Hematopoietic multipotent progenitor cell treated with erythropoietin and hydrocortisone succinate and interleukin-3 and kit ligand, for 6 days (in vitro differentiated cells): ENCODE measurements around the gene CACNA1C.

Experiments used
- DNase-seq: peaks from one replicate; pipeline ENCODE4 v3.0.0-alpha.2; 2015

Gene CACNA1C

GRCh38 chr12:2396448-2396871, 343.7 kb downstream of the CACNA1C start:
- DNase-seq: no peak

- no peak for DNase-seq
Observed at GRCh38 chr12:2397356-2398045, 344.7 kb downstream of the CACNA1C start.

- no peak for DNase-seq
Observed at GRCh38 chr12:2401040-2401439, 348.3 kb downstream of the CACNA1C start.

DNA sequence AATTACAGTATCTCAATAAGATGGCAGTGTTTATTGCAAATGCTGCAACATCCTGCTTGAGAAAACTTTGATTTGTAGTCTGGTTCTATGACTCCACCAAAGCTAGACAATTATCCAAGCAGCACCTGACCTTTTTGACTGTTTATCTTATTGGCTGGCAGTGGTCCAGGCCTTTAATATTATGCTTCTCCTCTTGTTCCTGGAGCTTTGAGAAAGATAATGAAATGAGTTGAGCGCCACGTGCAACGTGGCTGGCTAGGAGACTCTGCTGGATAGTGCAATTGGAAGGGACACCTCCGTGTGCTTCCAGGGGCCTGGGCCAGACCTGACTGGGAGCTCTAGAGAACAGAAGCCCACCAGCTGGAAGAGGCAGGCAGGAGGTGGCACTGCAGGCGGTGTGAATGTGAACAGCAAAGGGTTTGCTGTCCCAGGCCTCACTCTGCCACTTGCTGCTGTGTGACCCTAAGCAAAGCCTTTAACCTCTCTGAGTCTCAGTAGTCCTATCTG, 349.3 kb downstream of the CACNA1C start:
- peak; percentile 11 for DNase-seq

DNA sequence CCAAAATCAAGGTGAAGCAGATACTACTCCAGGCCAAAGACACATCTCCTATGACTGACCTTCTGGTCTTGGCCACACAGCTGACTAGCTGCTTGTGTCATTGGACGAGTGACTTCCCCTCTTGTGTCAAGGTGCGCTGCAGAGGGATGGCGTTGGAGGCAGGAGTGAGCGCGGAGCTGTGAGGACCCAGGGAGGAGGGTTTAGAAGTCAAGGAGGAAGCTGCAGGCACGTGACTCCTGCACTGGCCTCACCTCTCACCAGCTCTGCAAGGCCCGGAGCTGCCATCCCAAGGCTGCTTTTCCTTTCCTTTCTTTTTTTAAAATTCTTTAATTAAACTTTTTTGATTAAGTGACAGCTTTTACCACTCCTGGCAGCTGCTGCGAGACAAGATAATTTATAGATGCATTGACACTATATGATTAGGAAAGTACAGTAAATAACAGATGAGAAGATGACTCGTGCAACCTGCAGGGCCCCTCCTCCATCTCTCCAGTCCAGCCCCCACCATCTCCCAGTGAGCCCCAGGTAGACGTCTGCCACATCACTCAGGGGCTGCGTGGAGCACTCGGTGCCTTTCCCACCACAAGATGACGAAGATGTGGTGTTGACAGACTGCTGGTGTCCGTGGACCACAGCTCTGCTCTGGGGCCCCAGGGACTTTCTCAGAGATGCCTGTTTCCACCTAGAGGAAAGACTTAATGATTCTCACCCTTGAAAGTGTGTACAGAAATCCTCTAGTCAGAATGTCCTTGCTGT, 350.6 kb downstream of the CACNA1C start:
- DNase-seq: no peak

- DNase-seq: no peak
Observed at GRCh38 chr12:2405039-2405438, 352.3 kb downstream of the CACNA1C start.

- no peak for DNase-seq
Observed at GRCh38 chr12:2406903-2407302, 354.1 kb downstream of the CACNA1C start.

DNA sequence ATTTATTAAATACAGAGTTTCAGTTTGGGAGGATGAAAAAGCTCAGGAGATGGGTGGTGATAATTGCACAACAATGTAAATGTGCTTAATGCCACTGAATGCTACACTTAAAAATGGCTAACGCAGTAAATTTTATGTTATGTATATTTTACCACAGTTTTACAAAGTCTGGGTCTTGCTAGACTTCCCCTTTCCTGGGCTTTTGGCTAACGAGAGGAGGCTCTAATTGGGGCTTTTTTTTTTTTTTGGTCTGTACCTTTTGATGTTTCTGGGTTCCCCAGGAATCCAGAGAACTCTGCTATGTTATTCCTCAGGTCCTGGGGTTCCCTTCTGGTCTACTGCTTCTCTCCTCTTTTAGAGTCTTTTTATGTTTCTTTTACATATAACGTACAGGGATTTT, 355.5 kb downstream of the CACNA1C start:
- DNase-seq: no peak

DNA sequence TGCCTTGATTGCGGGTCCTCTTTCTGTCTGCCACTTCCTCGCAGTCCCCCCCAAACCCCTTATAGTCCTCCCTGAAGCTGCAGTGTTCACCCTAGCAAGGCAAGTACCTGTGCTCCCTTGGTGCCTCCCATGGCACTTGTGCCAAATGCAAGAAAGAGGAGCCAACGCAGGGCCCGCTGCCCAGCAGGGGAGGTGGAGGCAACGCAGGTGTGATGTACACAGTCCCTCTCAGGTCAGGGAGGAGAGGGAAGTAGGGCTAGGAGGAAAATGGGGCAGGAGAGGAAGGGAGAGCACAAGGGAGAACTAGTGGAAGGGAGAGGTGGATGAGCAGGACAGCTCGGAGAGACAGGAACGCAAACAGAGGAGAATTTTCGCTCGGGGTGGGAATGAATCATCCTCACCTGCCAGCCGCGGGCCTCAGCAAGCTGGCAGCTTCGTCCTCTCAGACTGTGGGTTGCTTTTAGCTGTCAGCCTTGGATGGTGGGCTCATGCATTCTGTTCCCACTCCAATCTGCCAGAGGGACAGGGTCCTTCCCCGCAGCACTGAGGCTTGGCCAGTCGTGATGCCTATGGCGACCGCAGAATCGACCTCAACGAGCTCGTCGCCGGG, 357.0 kb downstream of the CACNA1C start:
- DNase-seq: no peak

DNA sequence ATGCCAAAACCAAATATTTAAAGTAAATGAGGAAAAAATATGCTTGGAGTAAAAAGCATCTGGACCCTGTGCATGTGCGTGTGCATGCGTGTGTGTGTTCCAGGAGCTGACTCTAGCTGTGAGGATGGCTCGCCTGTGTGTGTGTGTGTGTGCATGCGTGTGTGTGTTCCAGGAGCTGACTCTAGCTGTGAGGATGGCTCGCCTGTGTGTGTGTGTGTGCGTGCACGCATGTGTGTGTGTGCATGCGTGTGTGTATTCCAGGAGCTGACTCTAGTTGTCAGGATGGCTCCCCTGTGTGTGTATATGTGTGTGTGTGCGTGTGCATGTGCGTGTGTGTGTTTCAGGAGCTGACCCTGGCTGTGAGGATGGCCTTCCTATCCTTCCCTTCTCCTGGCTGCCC, 357.7 kb downstream of the CACNA1C start:
- no peak for DNase-seq

DNA sequence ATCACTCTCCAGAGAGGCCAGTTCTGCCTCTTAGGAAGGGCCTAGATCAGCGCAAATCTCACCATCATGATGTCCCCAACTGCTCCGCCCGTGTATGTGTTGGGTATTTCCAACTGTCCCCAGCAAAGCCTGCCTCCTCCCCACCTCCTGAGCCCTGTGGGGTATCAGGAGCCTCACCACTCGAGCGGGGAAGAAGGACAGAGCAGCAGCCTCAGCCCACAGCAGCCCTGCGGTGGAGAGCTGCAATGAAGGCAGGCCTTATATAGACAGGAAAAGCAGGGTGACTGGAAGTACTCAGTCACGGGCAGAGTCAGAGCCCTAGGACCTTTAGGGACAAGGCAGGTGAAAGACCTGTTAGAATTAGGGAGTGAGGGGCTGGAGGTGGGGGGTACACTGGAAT, 358.2 kb downstream of the CACNA1C start:
- no peak for DNase-seq

GRCh38 chr12:2411616-2412304, 359.0 kb downstream of the CACNA1C start:
- no peak for DNase-seq

- no peak for DNase-seq
Observed at GRCh38 chr12:2412305-2412643, 359.5 kb downstream of the CACNA1C start.

DNA sequence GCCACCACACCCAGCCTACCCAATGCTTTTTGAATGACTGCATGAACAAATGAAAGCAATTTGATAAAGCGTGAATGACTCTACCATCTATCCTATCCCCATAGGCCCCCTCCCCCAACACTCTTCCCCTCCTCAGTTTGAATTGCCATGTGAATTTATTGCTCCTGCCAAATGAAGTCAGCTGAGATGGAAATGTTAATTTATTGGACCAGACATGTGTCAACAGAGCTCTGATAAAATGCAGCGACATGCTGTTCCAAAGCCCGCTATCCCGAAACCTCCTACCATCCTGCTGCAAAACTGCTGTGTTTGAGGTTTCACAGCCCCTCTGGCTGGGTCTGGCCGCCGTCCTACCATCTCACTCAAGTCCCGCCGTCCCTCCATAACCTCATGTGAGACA, 360.5 kb downstream of the CACNA1C start:
- DNase-seq: no peak

- no peak for DNase-seq
Observed at GRCh38 chr12:2413999-2414792, 361.4 kb downstream of the CACNA1C start.

GRCh38 chr12:2414810-2415567, 362.2 kb downstream of the CACNA1C start:
- DNase-seq: no peak

DNA sequence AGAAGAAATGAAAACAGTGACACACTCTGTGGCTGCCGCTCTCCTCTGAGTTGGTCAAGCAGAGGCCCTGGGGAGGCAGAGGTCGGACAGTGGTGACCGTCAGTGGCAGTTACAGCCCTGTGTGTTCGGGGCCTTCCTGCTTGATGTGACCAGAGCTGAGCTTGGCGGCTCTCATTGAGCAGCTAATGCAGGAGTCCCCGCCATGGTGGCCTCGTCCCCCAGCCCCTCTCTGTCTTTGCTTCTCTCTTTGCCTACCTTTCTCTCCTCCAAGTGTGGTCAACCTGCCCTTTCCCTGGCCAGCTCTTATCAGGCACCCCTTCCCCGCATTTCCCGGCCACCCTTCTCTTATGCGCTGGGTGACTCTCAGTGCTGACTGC, 362.8 kb downstream of the CACNA1C start:
- DNase-seq: no peak

GRCh38 chr12:2416158-2416557, 363.4 kb downstream of the CACNA1C start:
- DNase-seq: no peak

DNA sequence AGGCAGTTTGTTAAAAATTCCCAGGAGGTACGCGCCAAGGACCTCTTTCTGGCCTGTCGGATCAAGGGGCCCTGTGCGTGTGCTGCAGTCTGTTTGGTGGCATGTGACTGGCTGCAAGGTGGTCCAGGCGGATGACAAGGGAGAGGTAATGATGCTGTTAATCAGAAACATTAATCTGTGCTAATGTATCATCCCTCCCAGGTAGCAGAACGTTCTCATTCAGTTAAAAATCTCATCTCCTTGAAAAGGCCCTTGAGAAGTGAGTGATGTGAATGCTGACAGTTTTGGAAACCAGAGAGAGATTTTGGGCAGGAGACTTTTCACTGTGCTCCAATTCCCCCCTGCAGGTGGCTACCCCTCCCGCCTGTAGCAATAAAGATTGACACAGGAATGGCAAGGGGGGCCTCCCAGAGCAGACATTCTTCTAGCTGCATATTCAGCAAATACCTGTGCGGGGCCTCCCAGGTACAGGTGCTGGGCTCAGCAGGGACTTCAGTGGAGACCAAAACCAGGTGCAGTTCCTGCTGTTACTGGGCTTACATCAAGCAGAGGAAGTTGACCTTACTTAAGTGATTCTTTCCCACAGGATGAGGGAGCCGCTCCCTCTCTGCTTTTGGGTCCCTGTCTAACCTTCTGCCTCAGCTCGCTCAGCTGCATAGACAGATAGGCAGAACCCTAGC, 364.8 kb downstream of the CACNA1C start:
- no peak for DNase-seq

DNA sequence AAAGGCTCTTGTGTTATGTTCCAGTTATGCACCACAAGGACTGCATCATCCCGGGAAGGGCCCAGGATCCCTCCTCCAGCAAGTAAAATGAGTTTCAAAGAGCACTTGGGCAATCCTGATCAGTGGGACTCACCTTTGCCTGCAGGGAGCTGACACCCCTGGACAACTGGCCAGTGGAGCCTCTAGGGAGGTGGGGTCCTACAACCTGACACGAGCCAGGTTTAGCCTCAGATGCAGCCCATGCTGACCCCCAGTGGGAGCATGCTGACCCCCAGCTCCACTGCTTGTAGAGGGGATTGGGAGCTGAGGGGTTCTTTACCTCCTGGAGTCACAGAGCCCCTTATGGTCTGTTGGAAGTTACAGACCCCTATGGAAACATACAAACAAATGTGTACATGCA, 365.8 kb downstream of the CACNA1C start:
- DNase-seq: no peak

DNA sequence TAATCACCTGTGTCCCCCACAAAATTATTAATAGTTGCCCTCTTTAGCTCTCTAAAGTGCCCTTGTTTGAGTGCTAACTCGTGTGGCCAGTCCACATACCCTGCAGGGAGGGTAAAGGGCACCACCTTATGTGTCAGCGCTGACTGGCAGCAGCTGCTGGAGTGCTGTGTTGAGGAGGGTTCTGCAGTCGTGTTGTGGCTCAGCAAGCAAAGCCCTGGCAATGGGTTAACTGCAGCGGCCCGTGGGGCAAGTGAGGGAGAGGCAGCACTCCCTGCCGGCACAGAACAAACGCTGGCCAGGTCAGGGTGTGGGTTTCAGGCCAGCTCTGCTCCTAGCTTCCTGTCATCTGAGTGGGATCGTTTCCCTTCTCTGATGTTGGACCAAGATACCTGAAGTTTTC, 369.8 kb downstream of the CACNA1C start:
- DNase-seq: no peak
